Activated CD8-positive, alpha-beta memory T cell treated with anti-CD3 and anti-CD28 coated beads for 48 hours (primary cell): ENCODE measurements around the gene PCED1B.
A peak's percentile ranks its signal among the peaks of the same experiment; 100 is the strongest.

Experiments used
- DNase-seq, 3 experiments: peaks; one replicate each; pipeline ENCODE4 v3.0.0-alpha.2; 2020; ENCODE audit warnings: low read depth in 2 of 3, low spot score in 2 of 3

The PCED1B gene

GRCh38 chr12:47067176-47067575, 12.2 kb upstream of the PCED1B start:
- DNase-seq: no peak

- no peak for DNase-seq
Measured at GRCh38 chr12:47067771-47068431, 11.5 kb upstream of the PCED1B start.

- no peak for DNase-seq
Measured at GRCh38 chr12:47068539-47068938, 10.9 kb upstream of the PCED1B start.

- DNase-seq: no peak
Measured at GRCh38 chr12:47070310-47070709, 9.1 kb upstream of the PCED1B start.

DNA sequence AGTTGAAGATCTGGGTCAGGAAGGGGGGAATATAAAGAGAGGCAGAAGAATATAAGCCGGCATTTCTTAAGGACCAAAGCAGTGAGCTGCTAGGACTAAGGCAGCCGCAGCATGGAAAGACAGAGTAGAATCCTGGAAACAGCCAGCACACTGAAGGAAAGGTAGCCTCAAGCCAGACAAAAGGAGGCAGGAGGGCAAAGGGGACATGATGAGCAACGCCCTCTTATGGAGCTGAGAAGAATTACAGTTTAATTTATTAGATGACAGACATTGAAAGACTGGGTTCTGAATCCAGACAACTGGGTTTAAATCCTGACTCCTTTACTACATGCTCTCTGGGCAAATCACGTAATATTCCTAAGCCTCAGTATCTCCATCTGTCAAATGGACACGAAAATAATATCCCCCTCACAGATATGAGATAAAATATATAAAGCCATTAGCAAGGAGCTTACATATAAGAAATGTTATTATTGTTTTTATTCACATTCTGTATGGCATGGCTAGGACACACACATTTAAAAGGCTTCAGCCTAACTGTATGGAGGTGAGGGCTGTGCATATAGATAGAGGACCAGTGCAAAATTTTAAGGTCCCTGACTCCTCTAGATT, 8.1 kb upstream of the PCED1B start:
- no peak for DNase-seq

DNA sequence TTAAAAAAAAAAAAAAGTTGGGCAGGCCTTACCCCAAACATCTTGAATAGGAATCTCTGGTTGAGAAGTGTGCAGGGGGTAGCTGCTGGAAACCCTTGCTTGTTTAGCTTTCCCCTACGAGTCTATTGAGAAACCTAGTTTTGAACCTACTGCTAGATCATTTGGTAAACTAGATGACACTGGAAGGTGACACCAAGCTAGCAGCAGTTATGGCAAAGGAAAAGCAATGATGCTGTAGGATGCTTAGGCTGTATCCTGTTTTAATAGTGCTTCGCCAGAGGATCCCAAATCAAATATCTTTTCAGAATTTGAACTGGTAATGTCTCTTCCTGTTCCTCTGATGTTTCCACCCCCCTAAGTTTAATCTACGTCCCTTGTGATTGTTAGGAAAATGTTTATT, 5.5 kb upstream of the PCED1B start:
- DNase-seq: no peak

DNA sequence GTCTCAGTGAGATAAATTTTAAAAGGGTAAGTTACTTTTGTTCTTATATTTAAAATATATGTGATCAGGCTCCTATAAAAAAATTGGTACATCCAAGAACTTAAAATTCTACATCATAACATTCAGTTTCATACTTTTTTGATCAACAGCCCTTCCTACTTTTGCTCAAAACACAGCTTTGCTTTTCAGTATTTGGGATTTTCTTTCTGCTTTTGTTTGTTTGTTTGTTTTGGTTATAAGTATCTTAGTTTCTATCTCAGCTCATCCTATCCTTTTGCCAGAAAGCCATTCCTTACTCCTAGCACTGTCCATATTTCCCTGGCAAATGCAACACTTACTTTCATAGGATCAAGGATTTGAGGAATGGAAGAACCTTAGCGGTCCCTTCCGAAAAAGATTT, 4.7 kb upstream of the PCED1B start:
- no peak for DNase-seq

DNA sequence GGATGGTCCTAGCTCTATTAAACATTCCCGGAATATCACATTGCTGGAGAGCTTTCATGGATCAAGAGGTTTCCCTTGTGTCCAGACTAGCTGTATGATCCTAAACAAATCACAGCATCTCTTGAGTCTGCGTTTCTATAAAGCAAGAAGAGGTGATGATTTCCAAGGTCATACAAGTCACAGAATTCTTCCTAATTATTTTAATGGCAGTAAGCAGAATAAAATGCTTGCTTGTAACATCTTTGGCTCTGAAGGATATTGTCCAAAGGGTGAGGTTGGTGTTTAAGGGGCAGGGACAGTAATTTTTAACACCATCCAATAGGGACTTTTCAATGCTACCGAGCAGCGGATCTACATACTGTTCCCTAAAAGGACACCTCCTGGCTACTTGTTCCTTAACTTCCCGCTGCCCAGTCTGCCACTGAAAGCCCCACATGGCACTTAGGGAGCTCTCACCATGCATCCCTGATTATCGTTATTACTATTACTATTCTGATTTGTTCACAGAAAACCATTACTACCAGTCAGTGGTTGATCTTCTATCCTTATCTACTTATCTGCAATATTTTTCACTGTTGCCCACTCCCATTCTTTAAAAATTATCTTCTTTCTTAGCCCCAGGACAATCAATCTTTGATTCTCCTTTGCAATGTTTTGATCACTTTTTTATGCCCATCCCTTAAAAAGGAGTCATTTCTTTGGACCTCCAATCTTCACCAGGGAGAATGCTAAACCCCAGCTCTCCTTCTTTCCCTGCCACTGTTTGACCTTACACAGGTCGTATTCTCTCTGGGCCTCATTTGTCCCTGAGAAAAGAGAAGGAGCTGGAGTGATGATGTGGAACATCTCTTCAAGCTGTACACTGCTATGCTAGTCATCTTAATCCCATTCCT, 4.0 kb upstream of the PCED1B start:
- no peak for DNase-seq

GRCh38 chr12:47077206-47078085, 2.0 kb upstream of the PCED1B start:
- no peak for DNase-seq

GRCh38 chr12:47078086-47078395, 1.4 kb upstream of the PCED1B start:
- no peak for DNase-seq

GRCh38 chr12:47078733-47079467, 521 bp upstream of the PCED1B start:
- no peak for DNase-seq

DNA sequence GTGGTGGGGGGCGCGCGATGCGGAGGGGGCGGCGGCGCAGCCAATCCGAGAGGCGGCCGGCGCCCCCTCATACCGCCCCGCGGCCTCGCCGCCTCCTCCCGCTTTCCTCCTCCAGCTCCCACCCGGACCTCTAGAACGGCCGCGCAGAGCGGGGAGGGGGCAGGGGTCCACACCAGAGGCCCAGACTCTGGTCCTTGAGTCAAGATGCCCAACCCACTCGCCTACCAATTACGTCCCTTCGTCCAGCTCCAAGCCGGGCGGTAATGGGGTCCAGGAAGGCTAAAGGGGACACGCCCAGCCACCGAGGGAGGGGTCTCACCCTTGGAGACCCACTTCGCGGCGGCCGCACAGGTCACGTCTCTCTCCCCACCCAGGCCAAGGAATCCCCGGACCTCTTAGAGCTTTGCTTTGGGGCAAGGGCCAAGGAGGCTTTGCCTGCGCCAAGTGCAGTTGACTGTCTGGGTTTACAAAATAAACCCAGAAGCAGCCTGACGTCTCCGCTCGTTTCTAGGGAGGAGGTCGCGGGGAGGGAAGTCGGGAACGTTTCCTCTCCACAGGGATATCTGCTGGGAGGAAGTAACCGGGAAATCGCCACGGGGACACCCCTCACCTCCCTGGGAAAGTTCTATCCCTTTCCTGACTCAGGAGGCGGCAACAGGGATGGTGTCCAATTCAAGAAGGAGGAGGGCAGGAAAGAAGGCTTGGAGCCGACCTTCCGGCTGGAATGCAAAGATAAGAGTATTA, 732 bp downstream of the PCED1B start:
- DNase-seq: peak in 1 of 3 experiments; percentile 29

GRCh38 chr12:47080725-47081502, 1.5 kb downstream of the PCED1B start:
- DNase-seq: peak in 2 of 3 experiments; percentile 25 to 32

DNA sequence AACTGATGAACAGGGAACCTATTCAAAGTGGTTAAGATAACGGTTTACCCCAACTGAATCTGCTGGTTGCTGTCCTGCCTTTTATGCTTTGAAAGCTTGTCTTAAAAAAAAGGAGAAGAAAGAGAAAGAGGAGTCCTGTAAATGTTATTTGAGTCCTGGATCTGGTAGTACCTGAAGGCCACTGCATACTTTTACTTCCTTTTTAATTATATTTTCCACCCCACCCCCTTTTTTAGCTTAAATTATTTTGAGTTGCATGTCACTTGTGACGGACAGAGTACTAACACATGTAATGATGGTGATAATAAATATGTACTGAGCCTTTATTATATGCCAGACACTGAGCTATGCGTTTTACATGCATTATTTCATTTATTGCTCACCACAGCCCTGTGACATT, 2.9 kb downstream of the PCED1B start:
- DNase-seq: no peak

DNA sequence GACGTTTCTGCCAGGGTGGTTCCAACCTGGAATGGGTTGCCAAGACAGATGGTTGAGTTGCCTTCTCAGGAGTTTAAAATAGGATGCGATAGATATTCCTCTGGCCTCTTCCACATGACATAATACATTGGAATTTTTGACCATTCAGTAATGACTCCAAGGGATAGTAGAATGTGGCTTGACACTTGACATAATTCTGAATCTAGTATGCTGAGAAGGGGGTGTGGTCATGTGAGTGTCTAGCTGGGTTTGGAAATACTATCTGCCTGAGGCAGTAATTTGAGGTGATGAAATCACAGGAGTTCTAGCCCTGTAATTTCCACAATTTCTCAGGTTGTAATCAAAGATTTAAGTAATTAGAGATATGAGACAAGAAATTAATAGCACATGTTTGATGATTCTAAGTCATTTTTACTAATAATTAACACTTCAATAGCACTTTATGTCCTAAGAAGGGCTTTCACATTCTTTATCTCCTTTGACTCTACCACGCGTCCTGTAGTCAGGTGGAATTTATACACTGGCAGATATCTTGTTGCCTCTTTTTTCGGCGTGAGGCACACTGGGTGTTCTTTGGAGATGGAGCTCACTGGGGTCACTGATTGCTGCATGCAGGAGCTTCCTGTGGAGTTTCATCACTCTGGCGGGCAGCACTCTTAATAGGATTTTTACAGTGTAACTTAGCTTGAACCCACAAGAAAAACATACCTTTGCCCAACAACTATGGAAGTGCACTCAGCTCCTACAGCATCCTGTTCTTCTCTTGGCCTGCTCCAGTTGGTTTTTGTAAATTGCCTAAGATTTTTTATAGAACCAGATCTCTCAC, 3.6 kb downstream of the PCED1B start:
- DNase-seq: no peak

DNA sequence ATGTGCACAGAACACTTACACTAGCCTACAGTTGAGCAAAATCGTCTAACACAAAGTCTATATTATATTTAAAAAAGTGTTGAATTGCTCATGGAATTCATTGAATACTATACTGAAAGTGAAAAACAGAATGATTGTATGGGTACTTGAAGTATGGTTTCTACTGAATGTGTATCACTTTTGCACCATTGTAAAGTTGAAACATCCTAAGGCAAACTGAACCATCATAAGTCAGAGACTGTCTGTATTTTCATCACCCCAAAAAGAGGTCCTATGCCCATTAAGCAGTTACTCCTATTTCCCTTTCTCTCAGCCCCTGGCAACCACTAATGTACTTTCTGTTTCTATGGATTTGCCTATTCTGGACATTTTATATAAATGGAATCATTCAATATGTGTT, 4.8 kb downstream of the PCED1B start:
- no peak for DNase-seq

- DNase-seq: no peak
Measured at GRCh38 chr12:47085815-47086252, 6.4 kb downstream of the PCED1B start.

DNA sequence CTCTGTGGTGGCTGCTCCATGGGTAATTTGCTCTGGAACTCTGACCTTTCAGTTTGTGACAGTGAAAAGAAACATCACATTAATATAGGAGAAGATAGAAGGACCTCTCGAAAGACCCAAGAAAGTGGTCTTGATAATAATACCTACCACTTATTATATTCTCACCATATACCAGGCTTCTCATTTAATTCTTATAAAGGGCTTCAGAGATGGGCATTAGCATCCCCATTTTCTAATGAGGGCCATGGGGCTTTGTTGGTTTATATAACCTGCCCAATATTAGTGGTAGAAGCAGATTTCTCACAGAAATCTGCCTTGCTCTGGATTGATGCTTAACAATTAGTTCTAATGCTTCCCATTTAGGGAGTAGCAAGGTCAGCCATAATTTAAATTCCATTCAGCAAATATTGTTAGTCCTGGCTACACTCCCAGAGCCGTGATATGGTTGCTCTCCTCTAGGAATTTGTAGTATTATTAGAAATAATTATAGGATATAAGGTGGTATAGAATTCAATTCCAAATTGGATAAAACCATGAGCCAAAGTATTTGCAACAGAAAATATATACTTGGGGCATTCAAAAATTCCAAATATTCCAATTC, 7.8 kb downstream of the PCED1B start:
- DNase-seq: no peak
